Measurements from ENCODE around the gene GLIS1.

- TF ChIP-seq CTCF (IDR thresholded peaks at IDR 0.05) = no peak
- no peak for TF ChIP-seq POLR2A (IDR thresholded peaks at IDR 0.05)
- no peak for TF ChIP-seq EP300 (IDR thresholded peaks at IDR 0.05)
Measured at GRCh38 chr1:53541263-53541625, 197.7 kb downstream of the GLIS1 start.
